K562 (cell line): ENCODE data around the gene UPK3A. TPM values are rescaled to one million over a fixed set of nuclear protein-coding genes. Genes with fewer than 3 reads are reported as not detected.
A peak's percentile ranks its signal among the peaks of the same experiment; 100 is the strongest.

Experiments used
- ATAC-seq: fragments of 200-7000 bp; cut with Tn5 transposase; 3 replicates; pipeline ENCODE4 v1.9.1; 2020; ENCODE audit warnings: moderate library complexity
- BruUV-seq: library from RNA; stranded (reverse); fragments of 400-500 nt; replicated peaks from 2 replicates; lab custom pipeline; 2021; lab: Mats Ljungman, UMichigan
- CTCF ChIA-PET: fragments of 300-600 bp; formaldehyde crosslinking; extraction: SDS; loops from one replicate; lab custom pipeline; 2021; ENCODE audit warnings: low intra/inter-chr PET ratio; lab: Yijun Ruan, JAX
- POLR2A ChIA-PET: fragments of 300-600, 350-650 bp; sonication (Branson Sonifier 250); formaldehyde crosslinking; extraction: SDS; loops from one replicate; lab custom pipeline; 2021; ENCODE audit warnings: antibody characterized with exemption, inconsistent platforms; lab: Yijun Ruan, JAX
- DNase-seq, 4 experiments: peaks; one replicate each; pipeline versions ENCODE4 v3.0.0 to v3.0.0-alpha.2; 2011 to 2018; ENCODE audit warnings: low spot score in 3 of 4, mixed read lengths in 3 of 4; ENCODE audit errors: extremely low read depth in 1 of 4
- FAIRE-seq: peaks from 2 replicates; lab custom pipeline; 2011; peaks lifted over from hg19 to GRCh38; lab: Jason Lieb, UNC
- H2AFZ ChIP-seq: 2 replicates; pipeline ENCODE4 v1.6.0; 2011; ENCODE audit warnings: low read depth, low read length, control low read depth, inconsistent platforms
- H3K27ac ChIP-seq: fragments of 200-600 bp; 3 replicates; pipeline ENCODE4 v1.8.0; 2011; ENCODE audit warnings: low read depth, mild to moderate bottlenecking, control low read depth, inconsistent platforms, low read length, moderate library complexity, mixed read lengths; ENCODE audit errors: extremely low read depth
- H3K27me3 ChIP-seq, 2 experiments: fragments of 300-600 bp in 1 of 2; 2 replicates in 1 of 2; 3 replicates in 1 of 2; pipeline versions ENCODE4 v1.6.0 to v1.8.0; 2011; ENCODE audit warnings: inconsistent platforms in 2 of 2, low read length in 2 of 2, mild to moderate bottlenecking in 1 of 2, mixed read lengths in 1 of 2, moderate library complexity in 1 of 2; ENCODE audit not compliant: control insufficient read depth in 2 of 2, insufficient read depth in 2 of 2
- H3K36me3 ChIP-seq: fragments of 300-600 bp; 3 replicates; pipeline ENCODE4 v1.8.0; 2011; ENCODE audit warnings: mild to moderate bottlenecking, low read length, inconsistent platforms; ENCODE audit not compliant: control insufficient read depth, insufficient read depth
- H3K4me1 ChIP-seq, 2 experiments: fragments of 200-600 bp in 1 of 2; replicated peaks in 1 of 2; 2 replicates in 1 of 2; 3 replicates in 1 of 2; pipeline versions ENCODE4 v1.5.1 to v1.8.0; 2011; ENCODE audit warnings: inconsistent platforms in 2 of 2, low read length in 2 of 2, mild to moderate bottlenecking in 1 of 2, mixed read lengths in 1 of 2, moderate library complexity in 1 of 2; ENCODE audit not compliant: control insufficient read depth in 2 of 2, insufficient read depth in 2 of 2
- H3K4me2 ChIP-seq: 2 replicates; pipeline ENCODE4 v1.6.1; 2011; ENCODE audit warnings: low read length, control low read depth, inconsistent platforms, mixed read lengths; ENCODE audit not compliant: insufficient read depth
- H3K4me3 ChIP-seq: fragments of 200-600 bp; sonication (generic), shearing (Covaris generic); 2 replicates; pipeline ENCODE4 v1.5.1; 2016; ENCODE audit warnings: control low read depth, inconsistent platforms
- H3K79me2 ChIP-seq: fragments of 200-600 bp; 3 replicates; pipeline ENCODE4 v1.8.0; 2011; ENCODE audit warnings: low read length, inconsistent platforms; ENCODE audit not compliant: control insufficient read depth, insufficient read depth
- H3K9ac ChIP-seq, 2 experiments: 2 replicates each; pipeline versions ENCODE4 v1.6.0 to v1.6.1; 2011; ENCODE audit warnings: low read depth in 2 of 2, low read length in 2 of 2, control low read depth in 1 of 2, inconsistent platforms in 1 of 2, mild to moderate bottlenecking in 1 of 2, mixed read lengths in 1 of 2; ENCODE audit not compliant: insufficient read depth in 1 of 2
- H3K9me1 ChIP-seq: one replicate; pipeline ENCODE4 v1.6.0; 2011; ENCODE audit warnings: inconsistent platforms, mild to moderate bottlenecking, low read length, moderate library complexity; ENCODE audit not compliant: control insufficient read depth, insufficient read depth
- H3K9me3 ChIP-seq: replicated peaks from 2 replicates; pipeline ENCODE4 v1.5.1; 2011; ENCODE audit warnings: low read depth, low read length, inconsistent platforms; ENCODE audit not compliant: control insufficient read depth, insufficient read depth
- H4K20me1 ChIP-seq: replicated peaks from 2 replicates; pipeline ENCODE4 v1.6.1; 2011; ENCODE audit warnings: low read length, inconsistent platforms, mixed read lengths; ENCODE audit not compliant: control insufficient read depth, insufficient read depth
- CTCF ChIP-seq, 3 experiments: IDR thresholded peaks in 2 of 3; conservative IDR thresholded peaks in 1 of 3; 2 replicates each; pipeline ENCODE4 v1.5.1; 2011 to 2012; ENCODE audit warnings: low read length in 3 of 3, mild to moderate bottlenecking in 3 of 3, control low read depth in 2 of 3, improper control_type of control experiment in 1 of 3, inconsistent platforms in 1 of 3, low read depth in 1 of 3, mixed read lengths in 1 of 3, moderate library complexity in 1 of 3; ENCODE audit not compliant: insufficient read depth in 2 of 3
- FOXJ2 ChIP-seq: fragments of 200-800 bp; sonication (Bioruptor generic); IDR thresholded peaks from 2 replicates; pipeline ENCODE4 v1.6.1; 2016; ENCODE audit warnings: missing genetic modification characterization, missing compliant biosample characterization
- HDAC6 ChIP-seq: IDR thresholded peaks from 2 replicates; pipeline ENCODE4 v1.6.1; 2012; ENCODE audit warnings: low read depth, mild to moderate bottlenecking, control low read depth, inconsistent platforms, low read length, moderate library complexity
- KAT8 ChIP-seq: fragments of 450-650 bp; IDR thresholded peaks from 2 replicates; pipeline ENCODE4 v1.6.1; 2016; ENCODE audit warnings: low read depth, mild to moderate bottlenecking
- MIER1 ChIP-seq: fragments of 450-650 bp; IDR thresholded peaks from 2 replicates; pipeline ENCODE4 v1.6.1; 2016; ENCODE audit warnings: antibody characterized with exemption, mild to moderate bottlenecking, low read depth
- NUFIP1 ChIP-seq: fragments of 450-650 bp; IDR thresholded peaks from 2 replicates; pipeline ENCODE4 v1.6.1; 2018; ENCODE audit not compliant: partially characterized antibody
- PML ChIP-seq: IDR thresholded peaks from 2 replicates; pipeline ENCODE4 v1.6.1; 2012; ENCODE audit warnings: low read length, inconsistent platforms
- POLR2B ChIP-seq: fragments of 450-650 bp; IDR thresholded peaks from 2 replicates; pipeline ENCODE4 v1.6.1; 2018; ENCODE audit warnings: low read depth; ENCODE audit not compliant: partially characterized antibody
- PTRF ChIP-seq: fragments of 450-650 bp; IDR thresholded peaks from 2 replicates; pipeline ENCODE4 v1.6.1; 2016; ENCODE audit warnings: mild to moderate bottlenecking, missing genetic modification characterization, missing compliant biosample characterization
- RBM39 ChIP-seq: fragments of 200-400 bp; formaldehyde crosslinking; optimal IDR thresholded peaks from 2 replicates; pipeline ENCODE3; 2018; ENCODE audit warnings: low read depth, low read length
- TAF1 ChIP-seq: IDR thresholded peaks from 2 replicates; pipeline ENCODE4 v1.6.1; 2011; ENCODE audit warnings: mild to moderate bottlenecking, low read length, moderate library complexity; ENCODE audit not compliant: insufficient read depth, control insufficient read depth, severe bottlenecking; ENCODE audit errors: extremely low read depth
- USF1 ChIP-seq: sonication (generic); formaldehyde crosslinking; IDR thresholded peaks from 2 replicates; pipeline ENCODE4 v1.9.0; 2022; ENCODE audit warnings: mild to moderate bottlenecking, missing genetic modification reagents
- USF2 ChIP-seq: sonication (generic); formaldehyde crosslinking; IDR thresholded peaks from 2 replicates; pipeline ENCODE4 v1.5.0; 2020; ENCODE audit warnings: missing genetic modification reagents
- ZNF184 ChIP-seq: sonication (generic); formaldehyde crosslinking; IDR thresholded peaks from 2 replicates; pipeline ENCODE4 v1.5.0; 2020; ENCODE audit warnings: missing genetic modification reagents
- ZNF212 ChIP-seq: fragments of 450-650 bp; formaldehyde crosslinking; IDR thresholded peaks from 2 replicates; pipeline ENCODE4 v1.4.0; 2020; ENCODE audit warnings: mild to moderate bottlenecking
- ZNF518B ChIP-seq: fragments of 250-450 bp; sonication (Bioruptor Pico); IDR thresholded peaks from 2 replicates; pipeline ENCODE4 v1.5.0; 2021; ENCODE audit warnings: mild to moderate bottlenecking, moderate library complexity
- WGBS: fragments of 100-300 bp; shearing (Covaris generic); methylation state at CpG from one replicate; pipeline ENCODE4 v1.1.6; 2016; ENCODE audit warnings: low coverage, mixed read lengths; ENCODE audit not compliant: insufficient coverage; ENCODE audit errors: missing lambda C conversion rate; 5-methylcytosine and 5-hydroxymethylcytosine counted together
- in situ Hi-C: fragments of 300-500 bp; cut with MboI; formaldehyde crosslinking; loops from 4 replicates; pipeline ENCODE4 v1.15.0; 2018; ENCODE audit warnings: inconsistent platforms, mixed read lengths
- intact Hi-C: fragments of 100-400 bp; cut with micrococcal nuclease; formaldehyde crosslinking; loops from 2 replicates; pipeline ENCODE4 v1.14.2; 2022
- polyA plus RNA-seq, 8 experiments: library from polyadenylated mRNA; depleted of rRNA in 4 of 8; stranded (reverse) in 5 of 8; unstranded in 3 of 8; fragments of >200 nt; fragmentation: Nextera tagmentation in 2 of 8; fragmentation: Illumina TruSeq in 1 of 8; extraction: Ambion mirVana in 2 of 8; extraction: Trizol in 1 of 8; gene quantifications; 2 replicates each; pipeline versions ENCODE4 v1.2.1 to v1.2.3, GENCODE V29; 2011 to 2014; ENCODE audit warnings: inconsistent platforms in 1 of 8, missing spikeins in 1 of 8
- total RNA-seq, 7 experiments: library from RNA; depleted of rRNA in 6 of 7; stranded (reverse); fragments of >200 nt in 6 of 7; fragmentation: Illumina TruSeq in 2 of 7; extraction: Trizol in 2 of 7; gene quantifications; 2 replicates each; pipeline versions ENCODE4 v1.2.1 to v1.2.3, GENCODE V29; 2011 to 2021; ENCODE audit warnings: low replicate concordance in 1 of 7

UPK3A gene
- total and polyA plus RNA-seq, 9 of the 15 experiments (the other 6 are each of a cell fraction or from before 2014, with no cell fraction given) = not detected

- in situ Hi-C loops = no loop called here
- peaks cover 56% of the 10 kb centered on the region for H3K36me3 ChIP-seq
- H3K27me3 ChIP-seq = no peaks in the 10 kb centered on the region
- no peaks in the 10 kb centered on the region; a peak in 1 of 5 replicates for H3K4me1 ChIP-seq
- BruUV-seq = no TSS peak
- ATAC-seq (peak; percentile 84), DNase-seq (peak in 3 of 4 experiments; percentile 16 to 24 (median 18)), FAIRE-seq (peak; percentile 54)
- H4K20me1 ChIP-seq = no peaks in the 10 kb centered on the region
- 64% methylated on average over 5 of the region's 5 CpGs for WGBS
- H3K27ac ChIP-seq = no peak overlapping the region
- H3K9me1 ChIP-seq = no peaks in the 10 kb centered on the region
- no peak overlapping the region for H3K4me3 ChIP-seq
- intact Hi-C loops = no loop called here
- ChIA-PET POLR2A (interaction anchor here (0.6 to 1.4 kb wide), 2 partner anchors 13 to 179 kb away, joined by 3 read pairs; no protein-coding TSS in a partner anchor), CTCF (no interaction called here)
- H3K4me2 ChIP-seq = no peak overlapping the region
- H3K9me3 ChIP-seq = no peaks in the 10 kb centered on the region
- no peak overlapping the region for H2AFZ ChIP-seq
- no peak overlapping the region for H3K9ac ChIP-seq
- no peaks in the 10 kb centered on the region for H3K79me2 ChIP-seq
- TF ChIP-seq ZNF184 (CRISPR knock-in tag) (no peak), POLR2B (no peak), ZNF518B (CRISPR knock-in tag) (no peak), CTCF (IDR thresholded peaks at IDR 0.05 in 2 of 3, conservative IDR thresholded peaks at IDR 0.05 in 1 of 3; ENCODE audit: insufficient read depth in 2 of 3, low read depth in 1 of 3, low read length in 3 of 3) (peak in 2 of 3 experiments; percentile 23 to 64; a peak in 3 of 6 replicates), MIER1 (no peak), KAT8 (no peak), PML (no peak), PTRF (tag) (no peak), ZNF212 (no peak), FOXJ2 (tag) (no peak), USF1 (peak; percentile 23; the same call in 1 of the 2 replicates), TAF1 (no peak), NUFIP1 (no peak), USF2 (CRISPR knock-in tag) (peak; percentile 36; the same call in 1 of the 2 replicates), HDAC6 (no peak), RBM39 (no peak)
These were observed 59.6 kb downstream of the UPK3A start for GRCh38 chr22:45344334-45344733.
